Stomach (tissue), 4 donors: ENCODE measurements around the gene ITPKA.

ENCODE experiments used
- CTCF ChIP-seq, 7 experiments: fragments of 450-650 bp in 4 of 7; fragments of 200-600 bp in 3 of 7; sonication (generic) in 3 of 7; IDR thresholded peaks; one replicate each; pipeline ENCODE4 v1.5.1; 2016 to 2019; ENCODE audit warnings: antibody characterized with exemption in 7 of 7, control low read depth in 2 of 7, mild to moderate bottlenecking in 1 of 7
- EP300 ChIP-seq: sonication (generic); formaldehyde crosslinking; IDR thresholded peaks from one replicate; pipeline ENCODE4 v1.6.1; 2017; ENCODE audit warnings: antibody characterized with exemption
- POLR2A ChIP-seq, 4 donors: fragments of 450-650 bp; IDR thresholded peaks; one replicate each; pipeline ENCODE4 v1.6.1; 2016; ENCODE audit warnings: antibody characterized with exemption in 4 of 4, control low read depth in 2 of 4, mild to moderate bottlenecking in 1 of 4, moderate library complexity in 1 of 4
- POLR2AphosphoS5 ChIP-seq, 3 donors: sonication (generic); formaldehyde crosslinking; IDR thresholded peaks; one replicate each; pipeline ENCODE4 v1.6.1; 2016; ENCODE audit warnings: antibody characterized with exemption in 3 of 3

DNA sequence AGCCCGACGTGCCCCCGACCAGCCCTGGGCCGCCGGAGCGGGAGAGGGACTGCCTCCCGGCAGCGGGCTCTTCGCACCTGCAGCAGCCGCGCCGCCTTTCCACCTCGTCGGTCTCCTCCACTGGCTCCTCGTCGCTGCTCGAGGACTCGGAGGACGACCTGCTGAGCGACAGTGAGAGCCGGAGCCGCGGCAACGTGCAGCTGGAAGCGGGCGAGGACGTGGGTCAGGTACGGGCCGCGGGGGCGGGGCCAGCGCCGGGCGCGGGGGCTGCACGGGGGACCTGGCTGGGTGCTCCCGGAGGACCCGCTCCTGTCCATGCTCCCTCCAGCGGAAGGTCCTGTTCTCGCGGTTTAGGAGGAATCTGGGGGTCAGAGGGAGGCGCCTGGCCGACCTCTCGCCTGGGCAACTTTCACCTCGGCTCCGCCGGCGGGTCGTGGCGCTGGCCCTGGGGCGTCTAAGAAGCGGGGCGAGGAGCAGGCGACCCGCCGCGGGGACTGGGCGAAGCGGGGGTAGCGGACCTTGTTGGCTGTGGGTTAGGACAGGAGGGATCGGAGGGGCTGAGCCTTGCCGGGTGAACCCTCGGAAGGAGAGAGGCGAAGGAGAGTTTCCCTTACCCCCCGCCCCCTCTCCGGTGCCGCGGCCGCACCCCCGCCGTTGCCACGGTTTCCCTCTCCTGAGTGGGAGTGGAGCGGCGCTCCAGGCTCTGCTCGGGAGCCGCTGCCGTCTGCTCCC lies 682 bp downstream of the ITPKA start:
- TF ChIP-seq CTCF (IDR thresholded peaks at IDR 0.05) = no peak
- TF ChIP-seq POLR2A (IDR thresholded peaks at IDR 0.05) = no peak
- TF ChIP-seq EP300 = no peak
- TF ChIP-seq POLR2AphosphoS5 (IDR thresholded peaks at IDR 0.05) = no peak
